NCI-H774 (cell line): ENCODE data around the gene AFF3.
"Not testable (repeated sequence)": the region's sequence is repeated elsewhere in the genome, so short reads cannot be mapped to it uniquely, and the experiment has no call there.

ENCODE experiments used
- DNase-seq: peaks from one replicate; lab custom pipeline; 2025; lab: John Stamatoyannopoulos, UW

AFF3 gene

DNA sequence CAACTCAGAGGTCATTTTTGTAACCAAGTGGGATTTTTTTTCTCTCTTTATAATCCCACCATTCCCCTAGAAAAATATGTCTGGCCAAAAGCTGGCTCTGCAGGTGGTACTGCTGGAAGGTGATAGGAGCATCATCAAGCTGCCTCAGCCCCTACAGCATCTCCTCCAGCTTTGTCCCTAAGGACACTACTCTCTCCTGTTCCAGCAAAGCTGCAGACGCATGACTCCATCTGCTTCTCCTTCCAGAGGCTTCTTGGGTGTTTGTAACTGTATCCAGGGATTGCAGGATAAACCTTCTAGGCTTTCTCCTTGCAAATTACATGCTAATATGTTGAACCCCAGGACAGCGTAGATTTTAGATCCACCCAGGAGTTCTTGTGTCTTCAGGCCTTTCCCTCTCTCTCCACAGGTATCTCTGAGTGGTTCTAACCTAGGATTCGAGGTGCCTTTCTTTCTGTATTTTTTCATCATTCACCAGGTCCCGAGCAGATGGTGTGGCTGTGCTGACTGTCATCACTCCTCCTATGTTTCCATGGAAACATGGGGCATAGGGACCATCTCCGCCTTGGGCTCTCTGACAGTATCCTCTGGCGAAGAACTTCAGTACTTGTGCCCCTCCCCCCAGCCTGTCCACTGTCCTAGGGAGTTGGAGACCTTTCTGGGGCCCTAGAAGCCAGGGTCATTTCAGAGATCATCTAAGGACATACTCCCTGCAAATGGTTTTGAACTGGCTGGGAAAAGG is 34.3 kb downstream of the AFF3 start:
- DNase-seq = no peak

DNA sequence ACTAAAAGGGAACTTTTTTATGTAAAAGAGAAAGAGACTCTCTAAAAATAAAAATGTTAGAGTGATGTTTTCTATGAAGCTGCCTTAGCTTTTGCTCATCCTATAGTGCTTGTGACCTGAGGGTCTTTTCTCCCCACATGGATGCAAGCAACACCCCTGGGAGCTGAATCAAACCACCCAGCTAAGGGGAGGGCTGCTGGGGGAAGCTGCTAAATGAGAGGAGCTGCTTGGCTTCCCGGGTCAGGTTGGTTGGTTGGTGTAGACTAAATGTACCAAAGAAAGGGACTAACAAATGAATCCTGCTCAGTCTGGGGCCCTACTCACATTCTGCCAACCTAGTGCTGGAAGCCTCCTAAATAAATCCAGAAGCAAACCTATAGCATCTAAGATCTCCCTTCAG is 35.0 kb downstream of the AFF3 start:
- DNase-seq = no peak

DNA sequence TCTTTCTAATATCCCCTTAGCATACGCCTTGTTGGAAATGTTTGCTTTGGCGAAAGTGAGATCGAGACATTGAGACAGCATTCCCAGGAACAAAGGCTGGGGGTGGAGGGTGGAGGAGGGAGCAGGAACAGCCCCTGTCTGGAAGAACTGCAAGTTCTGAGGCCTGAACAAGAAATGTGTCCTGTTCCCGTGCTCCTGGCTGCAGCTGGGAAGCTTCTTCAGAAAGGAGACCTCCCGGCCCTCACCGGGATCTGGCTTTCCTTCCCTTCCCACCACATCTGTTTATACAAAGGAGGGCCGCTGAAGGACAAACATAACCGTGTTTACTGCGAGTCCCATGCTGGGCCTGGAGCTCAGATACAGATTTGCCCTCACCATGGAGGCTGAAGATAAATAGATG is 35.9 kb downstream of the AFF3 start:
- no peak for DNase-seq

DNA sequence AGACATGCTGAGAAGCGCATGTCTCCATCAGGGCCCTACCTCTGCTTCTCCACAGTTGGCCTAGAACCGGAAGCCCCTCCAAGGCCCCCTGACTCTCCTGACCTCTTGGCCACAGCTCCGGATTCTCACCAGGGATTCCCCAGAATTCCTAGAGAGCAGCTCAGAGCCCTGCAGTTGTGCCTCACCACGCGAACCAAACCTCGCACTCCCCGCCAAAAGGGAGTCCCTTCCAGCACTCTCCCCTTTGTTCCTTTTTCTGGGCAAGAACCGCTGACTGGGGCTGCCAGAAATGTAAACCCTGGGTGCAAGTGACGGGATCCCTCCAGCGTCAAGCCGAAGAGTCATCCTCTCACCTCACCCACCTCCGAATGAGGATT is 36.7 kb downstream of the AFF3 start:
- no peak for DNase-seq

DNA sequence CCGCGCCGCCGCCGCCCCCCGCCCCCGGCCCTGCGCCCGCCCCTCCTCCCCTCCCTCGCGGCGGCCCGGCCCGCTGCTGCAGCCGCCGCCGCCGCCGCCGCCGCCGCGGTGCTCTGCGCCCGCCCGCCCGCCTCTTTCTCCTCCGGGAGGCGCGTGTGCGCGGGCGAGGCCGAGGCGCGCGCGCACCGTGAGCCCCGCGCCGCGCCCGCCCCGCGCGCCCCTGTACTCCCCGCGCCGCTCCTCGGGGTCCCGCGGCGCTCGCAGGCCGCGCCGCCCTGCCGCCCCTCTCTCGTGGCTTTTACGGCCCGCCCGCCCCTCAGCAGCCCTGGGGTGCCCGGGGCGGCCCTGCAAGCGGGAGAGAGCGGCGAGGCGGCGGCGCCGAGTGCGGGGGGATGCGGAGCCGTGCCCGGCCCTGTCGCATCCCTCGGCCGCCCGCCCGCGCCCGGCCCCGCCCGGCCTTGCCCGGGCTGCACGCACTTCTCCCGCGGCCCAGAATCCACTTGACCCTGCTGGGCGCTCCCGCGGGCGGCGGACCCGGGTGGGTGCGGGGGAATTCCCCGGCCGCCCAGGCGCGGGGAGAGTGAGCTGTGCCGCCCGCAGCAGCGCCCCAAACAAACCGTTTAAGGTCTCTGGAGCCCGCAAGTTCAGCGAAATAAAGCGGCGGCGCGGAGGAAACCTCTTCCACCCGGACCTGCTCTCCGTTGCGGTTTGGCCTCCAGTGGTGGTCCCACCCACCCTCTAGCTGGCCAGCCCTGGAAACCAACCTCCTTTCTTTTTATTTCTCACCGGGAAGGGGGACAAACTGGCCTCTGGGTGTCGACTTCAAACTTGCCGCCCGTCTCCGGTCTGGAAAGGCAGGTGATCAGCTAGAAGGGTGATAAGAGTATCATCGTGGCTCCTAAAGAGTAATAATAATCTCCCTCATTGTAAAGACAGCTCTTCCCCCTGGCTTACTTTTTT is 37.4 kb downstream of the AFF3 start:
- no peak for DNase-seq

DNA sequence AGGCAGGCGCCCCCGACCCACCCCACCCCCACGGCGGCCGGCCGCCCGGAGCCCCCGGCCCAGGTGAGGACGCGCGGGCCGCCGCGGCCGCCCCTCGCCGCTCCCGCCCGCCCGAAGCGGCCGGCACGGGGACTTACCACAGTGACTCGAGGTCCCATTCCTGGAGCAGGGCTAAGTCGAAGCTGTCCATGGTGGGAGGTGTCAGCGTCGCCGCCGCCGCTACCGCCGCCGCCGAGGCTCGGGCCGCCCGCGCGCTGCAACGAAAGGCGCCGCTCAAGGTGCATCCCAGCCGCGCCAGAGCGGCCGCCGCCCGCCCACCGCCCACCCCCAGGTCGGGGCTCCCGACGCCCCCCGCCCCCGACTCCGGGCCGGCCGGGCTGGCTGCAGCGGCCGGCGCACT is 38.1 kb downstream of the AFF3 start:
- DNase-seq = not testable (repeated sequence)

DNA sequence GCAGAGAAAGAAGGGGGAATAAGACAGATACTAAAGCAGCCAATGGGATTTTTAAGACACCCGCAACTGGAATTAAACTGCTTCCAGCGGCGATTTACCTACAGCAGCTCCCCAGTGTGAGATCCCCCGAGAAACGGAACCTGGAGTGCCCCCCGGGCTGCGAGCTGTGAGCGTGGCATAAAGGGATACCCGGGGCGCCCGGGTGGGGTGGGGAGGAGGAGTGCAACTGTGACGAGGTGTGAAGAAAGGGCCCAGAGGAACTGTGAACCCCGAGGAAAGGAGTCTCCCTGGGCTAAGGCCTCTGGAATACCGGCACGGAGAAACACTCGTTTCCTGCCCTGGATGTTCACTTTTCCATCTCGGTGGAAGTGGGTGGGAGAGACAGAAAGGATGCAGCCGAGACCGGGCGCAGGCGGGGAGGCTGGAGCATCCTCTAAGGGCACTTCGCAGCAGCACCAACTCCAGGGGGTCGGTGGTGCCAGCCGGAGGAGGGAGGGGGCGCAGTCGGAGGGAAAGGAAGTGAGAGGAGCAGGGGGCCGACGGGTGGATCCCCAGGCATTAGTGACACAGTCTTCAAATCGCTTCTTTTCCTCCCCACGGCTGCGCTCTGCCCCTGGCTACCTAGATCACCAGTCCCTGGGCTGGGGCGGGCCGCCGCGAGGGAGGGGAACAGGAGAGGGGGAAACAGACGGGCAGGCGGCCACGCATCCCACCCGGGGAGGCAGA is 38.7 kb downstream of the AFF3 start:
- DNase-seq = not testable (repeated sequence)

DNA sequence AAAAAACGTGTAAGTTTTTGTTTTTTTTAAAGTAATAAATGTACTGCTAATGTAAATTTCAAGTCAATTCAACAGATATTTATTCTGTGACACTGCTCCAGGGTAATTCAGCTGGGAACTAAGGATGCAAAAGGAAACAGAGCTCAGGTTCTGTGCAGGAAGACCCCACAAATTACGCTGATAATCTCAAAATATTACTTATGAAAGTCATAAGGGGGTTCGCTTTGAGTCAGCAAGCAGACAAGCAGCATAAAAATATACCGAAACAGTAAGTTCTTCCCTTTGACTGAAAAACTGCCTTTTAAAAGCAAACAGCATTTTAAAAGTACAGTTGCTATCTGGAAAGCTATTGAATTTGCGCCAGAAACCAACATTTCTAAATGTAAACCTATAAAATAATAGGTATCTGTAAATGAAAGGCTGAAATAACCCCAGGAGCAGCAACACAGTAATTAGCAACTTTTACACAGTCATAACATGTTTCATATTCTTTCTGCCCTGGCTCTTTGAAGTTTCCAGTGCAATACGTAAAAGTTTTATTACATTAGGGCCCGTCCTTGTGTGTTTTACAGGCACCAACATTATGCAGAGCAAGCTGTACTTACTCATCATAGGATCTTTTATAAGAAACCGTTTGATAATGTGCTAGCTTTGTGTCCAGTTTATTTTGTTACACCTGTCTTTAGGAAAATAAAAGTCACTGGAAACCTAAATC is 39.8 kb downstream of the AFF3 start:
- not testable (repeated sequence) for DNase-seq

DNA sequence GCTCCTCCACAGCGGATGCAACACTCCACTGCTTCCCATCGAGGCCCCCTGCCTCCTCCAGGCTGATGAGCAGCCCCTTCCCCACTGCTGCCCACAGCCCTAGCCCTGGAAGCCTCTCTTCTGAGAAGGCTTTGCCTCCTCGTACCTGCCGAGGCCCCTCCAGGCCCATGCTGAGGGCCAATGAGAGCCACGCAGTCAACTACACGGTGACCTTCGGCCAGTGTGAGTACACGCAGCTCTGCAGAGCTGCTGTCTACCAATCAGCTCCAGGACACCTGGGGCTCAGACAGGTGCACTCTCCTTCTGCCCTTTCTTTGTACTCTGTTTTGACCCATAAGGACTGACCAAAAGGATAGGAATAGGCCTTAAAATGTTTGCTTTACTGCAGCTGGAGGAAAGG is 43.5 kb downstream of the AFF3 start:
- not testable (repeated sequence) for DNase-seq

DNA sequence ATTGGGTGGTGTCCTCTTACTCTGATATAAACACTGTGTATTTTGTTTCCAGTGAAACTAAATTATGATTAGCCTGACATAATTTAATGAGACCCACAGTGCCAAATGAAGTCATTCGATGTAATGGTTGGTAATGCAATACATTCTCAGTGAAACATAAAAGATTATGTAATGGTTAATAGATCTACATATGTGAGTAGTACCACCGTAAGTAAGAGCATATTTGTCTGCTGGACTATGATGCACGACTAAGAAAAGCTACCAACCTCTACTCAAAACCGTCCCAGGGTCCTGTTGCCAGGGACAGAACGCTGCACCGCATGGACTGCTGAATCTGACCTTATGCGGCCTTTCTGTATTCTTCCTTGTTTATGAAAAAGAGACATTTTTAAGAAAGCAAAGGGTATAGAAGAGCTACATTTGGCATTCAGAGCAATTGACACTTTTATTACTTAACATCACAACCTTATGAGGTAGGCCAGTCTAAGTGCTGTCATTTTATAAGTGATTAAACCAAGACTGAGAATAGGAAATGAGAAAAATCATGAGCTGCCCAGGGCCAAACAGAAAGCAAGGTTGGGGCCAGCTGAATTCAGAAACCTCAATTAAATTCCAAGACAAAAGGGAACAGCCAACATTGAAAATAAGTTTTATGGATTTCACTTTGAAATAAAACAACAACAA is 44.6 kb downstream of the AFF3 start:
- not testable (repeated sequence) for DNase-seq

DNA sequence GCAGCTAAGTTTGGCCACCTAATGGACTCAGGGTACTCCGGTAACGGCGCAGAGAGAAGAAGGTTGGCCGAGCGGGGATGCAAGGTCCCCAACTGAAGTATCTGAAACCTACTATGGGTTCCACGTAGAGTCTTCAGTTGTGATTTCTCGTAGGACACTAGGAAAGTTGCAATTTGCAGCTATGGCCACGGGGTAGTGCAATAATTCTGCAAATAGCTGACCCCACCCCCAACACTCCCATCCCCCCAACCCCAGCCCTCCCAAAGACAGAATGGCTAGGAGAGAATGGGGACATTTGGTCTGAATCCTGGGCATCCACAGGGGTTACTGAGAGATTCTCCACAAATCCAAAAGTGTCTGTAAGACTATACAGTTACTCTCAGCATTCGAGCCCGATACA is 46.5 kb downstream of the AFF3 start:
- DNase-seq = not testable (repeated sequence)

DNA sequence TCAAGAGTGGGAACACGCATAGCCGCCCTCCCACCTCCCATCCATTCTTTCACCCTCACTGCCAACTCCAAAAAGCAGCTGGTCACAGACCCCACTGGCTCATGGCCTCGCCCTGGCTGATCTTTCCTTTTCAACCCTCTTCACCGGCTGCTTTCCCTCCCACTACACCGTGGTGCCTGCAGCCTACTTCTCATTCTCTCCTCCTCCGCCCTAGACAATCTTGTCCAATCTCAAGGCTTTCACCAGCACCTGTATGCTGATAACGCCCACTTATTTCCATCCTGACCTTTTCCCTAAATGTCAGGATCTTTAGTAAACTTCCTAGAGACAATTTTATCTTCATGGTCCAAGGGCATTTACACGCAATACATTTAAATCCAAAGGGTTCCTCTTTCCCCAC is 50.6 kb downstream of the AFF3 start:
- not testable (repeated sequence) for DNase-seq

DNA sequence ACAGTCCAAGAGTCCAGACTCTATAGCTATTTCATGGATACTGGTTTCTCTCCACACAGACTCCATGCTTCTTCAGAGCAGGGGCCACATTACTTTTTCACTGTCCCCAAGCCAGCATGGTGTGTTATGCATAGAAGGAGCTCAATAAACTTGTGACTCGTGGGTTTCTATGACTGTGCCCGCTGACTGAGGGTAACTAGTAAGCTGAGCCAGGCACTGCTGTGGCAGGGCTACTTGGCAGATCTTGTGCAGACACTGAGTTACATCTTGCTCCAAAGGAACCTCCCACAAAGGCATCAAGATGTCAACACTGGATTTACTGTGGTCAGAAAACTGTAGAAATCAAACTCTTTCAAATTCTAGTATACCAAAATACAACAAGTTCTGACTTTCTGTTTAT is 56.6 kb downstream of the AFF3 start:
- DNase-seq = not testable (repeated sequence)

DNA sequence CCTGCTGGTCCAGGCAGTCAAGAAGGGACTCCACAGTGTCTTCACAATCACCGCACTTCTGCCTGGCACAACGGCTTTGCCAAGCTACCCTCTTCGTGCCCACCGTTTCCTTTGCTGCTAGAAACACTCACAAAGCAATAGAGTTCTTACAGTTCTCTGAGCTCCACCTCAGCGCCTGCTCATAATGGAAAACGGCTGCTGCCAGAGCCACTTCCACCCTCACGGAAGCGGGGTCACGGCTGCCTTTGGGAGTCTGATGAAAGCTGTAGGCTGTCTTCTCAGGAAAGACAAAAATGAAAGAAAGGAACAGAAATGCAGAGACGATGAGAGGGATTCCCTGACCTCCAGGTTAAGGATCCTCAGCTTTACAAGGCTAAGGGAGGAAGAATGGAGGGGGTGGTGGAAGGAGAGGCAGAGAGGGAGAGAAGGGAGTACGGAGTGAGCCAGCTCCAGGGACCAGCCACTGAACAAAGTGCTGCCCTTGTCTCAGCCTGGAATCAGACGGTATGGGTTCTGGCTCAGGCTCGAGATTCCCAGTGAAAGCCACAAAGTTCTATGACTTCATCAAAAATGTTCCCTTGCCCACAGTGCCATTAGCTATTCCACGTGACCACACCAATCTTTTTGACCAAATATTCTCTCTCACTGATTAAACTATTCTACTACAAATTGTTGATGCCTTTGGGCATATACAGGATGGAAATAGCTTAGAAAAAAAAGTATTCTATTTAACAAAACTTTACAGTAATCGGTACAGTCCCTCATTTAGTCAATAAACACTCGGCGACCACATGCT is 58.8 kb downstream of the AFF3 start:
- DNase-seq = not testable (repeated sequence)

DNA sequence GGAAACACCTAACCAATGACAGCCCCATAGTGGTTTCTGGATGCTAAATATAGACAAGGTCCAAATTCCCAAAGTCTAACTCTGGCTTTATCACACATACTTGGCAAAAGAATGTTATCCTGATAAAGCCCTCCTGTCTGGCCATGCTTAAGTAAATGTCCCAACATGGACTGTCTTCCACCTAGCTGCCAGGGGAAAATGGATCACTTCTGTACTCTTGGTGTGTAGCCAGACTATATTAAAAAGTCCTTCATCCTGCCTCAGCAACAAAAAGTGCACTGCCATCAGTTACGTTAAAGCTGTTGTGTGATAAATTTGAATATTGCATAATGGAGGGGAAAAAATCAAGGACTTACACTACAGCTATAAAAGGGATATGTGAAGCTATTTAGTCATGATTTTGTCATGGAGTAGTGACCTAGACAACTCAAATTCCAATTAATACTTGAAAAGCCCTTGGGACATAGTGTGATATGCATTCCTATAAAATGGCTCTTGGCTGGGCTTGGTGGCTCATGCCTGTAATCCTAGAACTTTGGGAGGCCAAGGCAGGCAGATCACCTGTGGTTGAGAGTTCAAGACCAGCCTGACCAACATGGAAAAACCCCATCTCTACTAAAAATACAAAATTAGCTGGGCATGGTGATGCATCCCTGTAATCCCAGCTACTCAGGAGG is 60.0 kb downstream of the AFF3 start:
- DNase-seq = not testable (repeated sequence)

DNA sequence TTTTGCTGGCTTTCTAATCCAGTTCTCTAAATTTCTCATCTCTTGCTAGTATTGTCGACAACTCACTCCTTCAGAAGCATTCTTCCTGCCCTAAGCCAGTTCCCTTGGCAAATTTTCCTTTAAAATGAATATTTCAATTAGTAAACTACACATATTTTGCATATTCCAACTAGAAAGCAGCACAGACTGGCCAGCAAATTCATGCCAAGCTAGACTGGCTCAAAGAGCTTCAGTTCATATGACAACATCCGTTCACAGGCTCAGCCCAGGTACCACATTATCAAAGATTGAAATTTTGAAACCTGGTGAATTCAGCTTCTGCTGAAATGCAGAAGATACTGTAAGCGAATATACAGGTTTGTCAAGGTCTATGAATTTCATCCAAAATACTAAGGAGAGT is 64.5 kb downstream of the AFF3 start:
- DNase-seq = no peak

DNA sequence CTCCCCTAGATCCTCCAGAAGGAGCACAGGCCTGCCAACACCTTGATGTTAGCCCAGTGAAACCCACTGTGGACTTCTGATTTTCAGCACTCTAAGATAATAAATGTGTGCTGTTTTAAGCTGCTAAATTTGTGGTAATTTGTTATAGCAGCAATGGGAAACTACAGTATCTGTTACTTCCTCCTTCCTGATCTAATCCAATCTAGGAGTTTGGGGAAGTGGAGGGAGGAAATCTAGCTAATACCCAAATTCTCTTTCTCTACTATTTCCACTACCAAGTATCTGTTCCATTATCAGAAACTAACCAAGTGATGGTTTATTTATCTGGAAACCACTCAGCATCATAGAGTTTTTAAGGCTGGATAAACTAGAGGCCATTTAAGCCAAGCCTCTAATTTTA is 64.9 kb downstream of the AFF3 start:
- DNase-seq = no peak

DNA sequence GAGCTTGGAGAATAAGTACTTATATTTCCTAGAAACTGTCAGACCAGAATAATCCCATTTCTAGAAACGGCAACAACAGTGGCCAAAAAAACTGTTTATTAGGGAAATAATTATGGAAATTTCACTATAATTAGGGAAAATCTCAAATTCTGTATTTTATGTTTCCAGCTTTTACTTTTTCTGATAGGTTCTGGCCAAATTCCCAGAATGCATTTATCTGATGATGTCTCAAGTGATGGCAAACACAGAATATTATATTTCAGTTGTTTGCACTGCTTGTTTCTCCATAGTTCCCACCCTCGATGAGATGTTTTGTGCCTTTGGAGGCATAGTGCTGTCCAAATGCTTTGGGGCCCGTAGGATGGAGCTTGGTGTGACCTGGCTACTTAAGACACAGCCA is 66.9 kb downstream of the AFF3 start:
- no peak for DNase-seq

DNA sequence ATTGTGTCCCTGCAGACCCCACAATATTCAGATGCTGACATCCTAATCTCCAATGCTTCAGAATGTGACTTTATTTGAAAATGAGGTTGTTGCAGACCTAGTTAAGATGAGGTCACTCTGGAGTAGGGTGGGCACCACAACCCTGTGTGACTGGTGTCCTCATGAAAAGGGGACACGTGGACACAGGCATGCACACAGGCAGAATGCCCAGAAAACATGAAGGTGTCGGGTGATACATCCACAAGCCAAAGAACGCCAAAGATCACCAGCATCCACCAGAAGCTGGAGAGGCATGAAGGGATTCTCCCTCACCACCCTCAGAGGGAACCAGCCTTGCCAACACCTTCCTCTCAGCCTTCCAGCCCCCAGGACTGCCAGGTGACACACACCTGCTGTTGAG is 69.3 kb downstream of the AFF3 start:
- no peak for DNase-seq

DNA sequence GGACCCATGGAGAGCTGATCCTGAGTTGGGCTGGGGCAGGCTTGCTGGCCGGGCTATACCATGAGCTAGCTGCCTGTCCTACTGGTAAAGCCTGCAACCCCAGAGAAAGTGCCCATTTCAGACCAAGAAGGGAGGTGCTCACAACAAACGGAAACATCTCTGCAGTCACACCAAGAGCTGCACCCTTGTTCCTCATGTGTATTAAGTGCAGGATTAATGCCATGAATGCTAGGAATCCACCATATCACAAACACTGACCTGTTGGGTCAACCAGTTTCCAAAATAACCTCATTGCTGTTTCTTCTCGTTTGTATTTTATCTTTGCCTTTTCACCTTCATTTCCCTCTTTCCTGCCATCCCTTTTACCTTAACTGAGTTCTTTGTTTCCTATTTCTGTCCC is 69.9 kb downstream of the AFF3 start:
- DNase-seq = no peak
